ENCODE data around the gene ATP8A2.

ATP8A2 gene

GRCh38 chr13:26051231-26051656 lies 679.5 kb downstream of the ATP8A2 start:
- no peak overlapping the region for H3K4me3 ChIP-seq (ENCODE audit: control insufficient read depth, low read depth, low read length)
- DNase-seq (ENCODE audit: low read depth) = no peak
- TF ChIP-seq CTCF (conservative IDR thresholded peaks at IDR 0.05; ENCODE audit: control insufficient read depth, insufficient read depth, low read depth, low read length) = no peak

GRCh38 chr13:26051657-26052311 lies 680.0 kb downstream of the ATP8A2 start, which contains the start of gene SHISA2:
Gene SHISA2, minus strand, starts transcription at chr13:26052016. Its CDS starts 1,041 bp downstream, at chr13:26050975.
- H3K4me3 ChIP-seq (ENCODE audit: control insufficient read depth, low read depth, low read length) = no peak within 1 kb of the TSS
- DNase-seq (ENCODE audit: low read depth) = peak; percentile 17
- no peak for TF ChIP-seq CTCF (conservative IDR thresholded peaks at IDR 0.05; ENCODE audit: control insufficient read depth, insufficient read depth, low read depth, low read length)

GRCh38 chr13:26052337-26052736 lies 680.6 kb downstream of the ATP8A2 start:
- no peak overlapping the region for H3K4me3 ChIP-seq (ENCODE audit: control insufficient read depth, low read depth, low read length)
- TF ChIP-seq CTCF (conservative IDR thresholded peaks at IDR 0.05; ENCODE audit: control insufficient read depth, insufficient read depth, low read depth, low read length) = no peak

GRCh38 chr13:26053418-26053980 lies 681.7 kb downstream of the ATP8A2 start:
- no peak overlapping the region for H3K4me3 ChIP-seq (ENCODE audit: control insufficient read depth, low read depth, low read length)
- DNase-seq (ENCODE audit: low read depth) = no peak
- no peak for TF ChIP-seq CTCF (conservative IDR thresholded peaks at IDR 0.05; ENCODE audit: control insufficient read depth, insufficient read depth, low read depth, low read length)

More at GRCh38 chr13:26052337-26052736, 680.6 kb downstream of the ATP8A2 start:
- no peak for DNase-seq (ENCODE audit: low read depth)

GRCh38 chr13:26054896-26055295 lies 683.1 kb downstream of the ATP8A2 start:
- no peak overlapping the region for H3K4me3 ChIP-seq (ENCODE audit: control insufficient read depth, low read depth, low read length)
- TF ChIP-seq CTCF (conservative IDR thresholded peaks at IDR 0.05; ENCODE audit: control insufficient read depth, insufficient read depth, low read depth, low read length) = no peak
- DNase-seq (ENCODE audit: low read depth) = no peak

- H3K4me3 ChIP-seq (ENCODE audit: control insufficient read depth, low read depth, low read length) = no peak overlapping the region
- TF ChIP-seq CTCF (conservative IDR thresholded peaks at IDR 0.05; ENCODE audit: control insufficient read depth, insufficient read depth, low read depth, low read length) = no peak
- DNase-seq (ENCODE audit: low read depth) = no peak
Measured at GRCh38 chr13:26058704-26059103, 686.9 kb downstream of the ATP8A2 start.
